GM21447 (cell line): ENCODE results near the gene PLA2G4C.

ENCODE experiments used
- ATAC-seq: cut with Tn5 transposase; IDR thresholded peaks from one replicate; pipeline ENCODE4 v1.9.1; 2021; ENCODE audit not compliant: unreplicated experiment

Gene PLA2G4C

DNA sequence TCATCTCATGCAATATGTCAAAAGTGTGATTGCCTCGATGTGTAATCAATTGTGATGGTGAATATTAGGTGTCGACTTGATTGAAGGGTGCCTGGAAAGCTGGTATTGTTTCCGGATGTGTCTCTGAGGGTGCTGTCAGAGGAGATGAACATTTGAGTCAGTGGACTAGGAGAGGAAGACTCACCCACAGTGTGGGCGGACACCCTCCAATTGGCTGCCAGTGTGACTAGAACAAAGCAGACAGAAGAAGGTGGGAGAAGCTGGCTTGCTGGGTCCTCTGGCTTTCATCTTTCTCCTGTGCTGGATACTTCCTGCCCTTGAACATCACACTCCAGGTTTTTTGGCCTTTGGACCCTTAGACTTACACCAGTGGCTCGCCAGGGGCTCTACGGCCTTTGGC lies 51.3 kb downstream of the PLA2G4C start:
- ATAC-seq = no peak

GRCh38 chr19:48053856-48054255 lies 56.8 kb downstream of the PLA2G4C start:
- no peak for ATAC-seq

DNA sequence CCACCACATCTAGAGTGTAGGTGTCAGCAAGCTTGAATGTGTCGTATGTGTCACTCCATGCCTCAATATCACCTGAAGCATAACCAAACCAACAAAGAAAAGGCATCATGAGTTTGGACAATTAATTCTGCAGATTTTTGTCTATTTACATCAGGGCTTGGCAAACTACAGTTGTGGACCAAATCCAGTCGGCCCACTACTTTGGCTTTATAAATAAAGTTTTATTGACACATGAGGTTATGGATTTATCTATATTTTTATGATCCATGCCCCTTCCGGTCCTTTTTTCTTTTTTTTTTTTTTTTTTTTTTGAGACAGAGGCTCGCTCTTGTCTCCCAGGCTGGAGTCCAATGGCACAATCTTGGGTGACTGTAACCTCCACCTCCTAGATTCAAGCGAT lies 57.5 kb downstream of the PLA2G4C start:
- no peak for ATAC-seq

- no peak for ATAC-seq
Measured at GRCh38 chr19:48051335-48052033, 59.1 kb downstream of the PLA2G4C start.

DNA sequence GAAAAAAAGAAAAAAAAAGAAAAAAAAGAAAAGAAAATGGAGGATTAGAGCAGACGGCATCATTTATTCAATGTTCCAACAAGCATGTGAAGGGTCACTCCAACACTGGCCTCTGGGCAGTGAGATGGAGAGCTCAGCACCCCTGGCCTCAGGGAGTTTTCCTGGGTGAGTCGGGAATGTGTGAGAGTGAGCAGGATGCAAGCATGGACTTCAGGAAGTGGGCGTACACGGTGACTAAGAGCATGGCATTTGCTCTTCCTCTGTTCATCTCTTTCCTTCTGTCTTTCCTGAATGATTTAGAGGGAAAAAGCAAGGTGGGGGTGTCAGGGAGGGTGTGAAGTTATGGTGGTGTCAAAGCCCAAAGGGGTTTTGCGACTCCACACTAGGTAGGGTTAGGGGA lies 66.1 kb downstream of the PLA2G4C start:
- ATAC-seq = no peak

DNA sequence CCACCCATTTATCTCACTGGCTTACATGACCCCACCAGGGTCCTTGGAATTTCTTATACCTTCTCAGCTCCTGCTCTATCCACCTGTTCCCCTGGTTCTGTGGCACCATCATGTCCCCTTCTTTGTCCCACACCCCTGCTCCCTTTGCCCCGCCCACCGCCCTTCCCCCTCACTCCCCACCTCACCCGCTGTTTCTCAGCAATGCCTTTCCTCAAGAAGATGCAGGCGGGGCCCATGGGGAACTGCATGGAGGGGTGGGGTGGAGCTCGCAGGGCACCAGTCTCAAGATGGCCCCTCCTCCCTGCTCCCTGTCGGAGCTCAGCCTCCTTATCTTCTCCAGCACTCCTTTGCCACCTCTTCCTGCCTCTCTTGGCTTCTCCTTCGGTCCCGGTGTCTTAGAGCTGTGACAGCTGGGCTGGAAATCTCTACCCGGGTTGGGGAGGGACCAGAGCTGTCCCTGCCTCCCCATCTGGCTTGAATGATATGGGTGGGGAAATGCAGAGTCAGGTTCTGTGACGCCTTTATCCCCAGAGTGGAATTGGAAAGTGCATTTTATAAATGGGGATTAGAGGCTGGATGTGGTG lies 66.8 kb downstream of the PLA2G4C start, which contains the start of gene CABP5:
Gene CABP5 (minus strand): TSS at position 405 of the 584 bp plus-strand sequence. CDS start 157 bp downstream, at position 248.
- ATAC-seq = no peak

DNA sequence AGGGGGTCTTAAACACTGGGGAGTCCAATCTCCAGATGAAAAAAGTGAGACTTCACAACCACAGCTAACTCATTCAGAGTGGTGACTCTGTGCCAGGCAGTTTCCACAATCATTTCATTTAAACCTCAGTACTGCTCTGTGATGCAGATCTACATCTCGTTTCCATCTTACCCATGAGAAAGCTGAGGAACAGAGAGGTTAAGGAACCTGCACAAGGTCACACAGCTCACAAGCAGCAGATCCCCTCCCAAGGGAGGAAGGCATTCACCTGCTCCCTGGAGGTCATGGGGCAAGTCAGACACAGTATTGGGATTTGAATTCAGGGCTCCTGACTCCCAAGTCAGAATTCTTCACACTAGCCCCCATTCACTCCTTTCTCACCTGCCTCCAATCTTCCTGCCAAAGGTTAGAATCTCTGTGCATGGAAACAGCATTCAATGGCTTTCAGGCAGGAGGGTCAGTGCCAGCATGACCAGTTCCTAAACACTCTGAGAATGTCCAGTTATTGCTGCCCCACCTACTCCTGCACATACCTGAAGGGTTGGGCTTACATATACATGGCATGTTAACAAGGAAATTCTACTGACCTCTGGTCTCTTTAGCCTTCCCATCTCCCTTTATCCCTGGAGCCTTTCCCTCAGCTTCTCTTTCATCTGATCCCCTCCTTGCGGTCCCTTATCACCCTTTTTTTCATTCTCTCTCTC lies 68.6 kb downstream of the PLA2G4C start:
- no peak for ATAC-seq

DNA sequence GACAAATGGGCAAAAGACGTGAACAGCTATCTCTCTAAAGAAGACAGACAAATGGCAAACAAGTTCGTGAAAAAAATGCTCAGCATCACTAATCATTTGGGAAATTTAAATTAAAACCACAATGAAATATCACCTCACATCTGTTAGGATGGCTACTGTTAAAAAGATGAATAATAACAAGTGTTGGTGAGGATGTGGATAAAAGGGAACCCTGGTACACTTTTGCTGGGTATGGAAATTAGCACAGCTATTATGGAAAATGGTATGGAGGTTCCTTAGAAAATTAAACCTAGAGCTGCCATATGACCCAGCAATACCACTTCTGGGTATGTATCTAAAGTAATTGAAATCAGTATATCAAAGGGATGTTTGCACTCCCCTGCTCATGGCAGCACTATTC lies 73.9 kb downstream of the PLA2G4C start:
- ATAC-seq = no peak

GRCh38 chr19:48033604-48034003 lies 77.0 kb downstream of the PLA2G4C start:
- ATAC-seq = no peak

DNA sequence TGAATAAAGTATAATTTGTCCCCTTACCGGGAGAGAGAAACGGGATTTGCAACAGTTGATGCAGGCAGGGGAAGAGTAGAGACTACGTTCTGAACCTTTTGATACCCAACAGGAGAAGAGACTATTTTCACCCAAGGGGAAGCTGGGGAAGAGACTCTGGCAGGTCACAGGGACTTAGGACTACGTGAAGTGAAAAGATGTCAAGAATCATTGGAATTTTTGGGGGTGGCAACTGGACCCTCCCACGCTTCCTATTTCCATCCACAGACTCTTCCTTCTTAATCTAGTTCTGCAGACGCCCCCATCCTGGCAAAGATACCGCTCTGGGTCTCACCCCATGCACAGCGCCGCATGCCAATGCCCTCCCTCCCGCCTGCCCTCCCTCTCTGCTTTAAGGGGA lies 80.5 kb downstream of the PLA2G4C start:
- no peak for ATAC-seq

DNA sequence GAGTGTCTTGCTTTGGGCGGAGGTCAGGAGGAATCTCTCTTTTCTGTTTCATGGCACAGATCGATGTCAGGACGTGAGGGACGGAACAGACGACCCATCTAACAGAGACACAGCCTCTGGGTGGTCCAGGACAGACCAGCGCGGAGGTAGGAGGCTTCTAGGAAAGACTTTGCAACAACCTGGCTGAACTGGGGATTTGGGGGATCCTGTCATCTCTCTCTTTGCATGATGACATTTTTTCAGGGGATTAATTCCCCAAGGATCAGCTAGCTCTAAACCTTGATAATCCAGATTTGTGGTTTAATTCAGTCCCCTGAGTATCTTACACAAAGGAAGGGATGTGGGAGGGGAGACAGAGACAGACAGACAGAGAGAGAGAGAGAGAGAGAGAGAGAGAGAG lies 81.2 kb downstream of the PLA2G4C start:
- no peak for ATAC-seq

GRCh38 chr19:48025480-48025879 lies 85.1 kb downstream of the PLA2G4C start:
- no peak for ATAC-seq

DNA sequence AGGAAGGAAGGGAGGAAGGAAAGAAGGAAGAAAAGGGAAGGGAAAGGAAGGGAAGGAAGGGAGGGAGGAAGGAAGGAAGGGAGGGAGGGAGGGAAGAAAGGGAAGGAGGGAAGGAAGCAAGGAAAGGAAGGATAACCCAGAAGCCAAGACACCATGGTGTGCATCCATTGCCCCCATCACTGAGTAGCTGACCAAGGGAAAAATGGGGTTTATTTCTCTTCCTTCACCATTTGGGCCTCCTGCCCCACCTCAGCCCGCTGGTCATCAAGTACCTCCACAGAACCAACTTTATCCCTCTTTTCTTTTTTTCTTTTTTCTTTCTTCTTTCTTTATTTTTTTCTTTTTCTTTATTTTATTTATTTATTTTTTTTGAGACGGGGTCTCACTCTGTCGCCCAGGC lies 87.1 kb downstream of the PLA2G4C start:
- no peak for ATAC-seq

DNA sequence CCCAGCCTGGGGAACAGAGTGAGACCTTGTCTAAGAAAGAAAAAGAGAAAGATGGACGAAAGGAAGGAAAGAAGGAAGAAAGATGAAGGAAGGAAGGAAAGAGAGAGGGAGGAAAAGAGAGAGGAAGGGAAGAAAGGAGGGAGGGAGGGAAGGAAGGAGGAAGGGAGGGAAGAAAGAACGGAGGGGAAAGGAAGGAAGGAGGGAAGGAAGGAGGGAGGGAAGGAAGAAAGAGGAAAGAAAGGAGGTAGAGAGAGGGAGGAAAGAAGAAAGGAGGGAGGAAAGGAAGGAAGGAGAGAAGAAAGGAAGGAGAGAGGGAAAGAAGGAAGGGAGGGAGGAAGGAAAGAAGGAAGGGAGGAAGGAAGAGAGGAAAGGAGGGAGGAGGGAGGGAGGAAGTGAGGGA lies 87.6 kb downstream of the PLA2G4C start:
- no peak for ATAC-seq

DNA sequence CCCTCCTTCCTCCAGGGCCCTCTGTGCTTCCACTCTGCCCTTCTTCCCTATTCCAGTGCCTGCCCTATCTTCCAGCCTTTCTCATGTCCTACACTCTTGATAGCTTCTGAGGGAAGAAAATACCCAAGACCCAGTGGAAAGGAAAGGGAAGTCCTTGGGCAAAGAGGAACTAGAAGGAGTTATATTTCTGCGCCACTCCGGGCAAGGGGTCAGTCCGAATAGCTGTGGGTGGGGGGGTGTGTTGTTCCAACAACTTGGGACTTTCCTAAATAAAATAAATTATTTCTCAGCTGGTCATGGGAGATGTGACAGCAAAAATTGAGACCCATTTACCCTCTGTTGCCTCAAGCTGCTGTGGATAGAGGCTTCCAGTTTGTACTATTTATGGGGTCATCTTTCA lies 89.9 kb downstream of the PLA2G4C start:
- ATAC-seq = no peak

GRCh38 chr19:48010932-48011758 lies 99.5 kb downstream of the PLA2G4C start:
- no peak for ATAC-seq

DNA sequence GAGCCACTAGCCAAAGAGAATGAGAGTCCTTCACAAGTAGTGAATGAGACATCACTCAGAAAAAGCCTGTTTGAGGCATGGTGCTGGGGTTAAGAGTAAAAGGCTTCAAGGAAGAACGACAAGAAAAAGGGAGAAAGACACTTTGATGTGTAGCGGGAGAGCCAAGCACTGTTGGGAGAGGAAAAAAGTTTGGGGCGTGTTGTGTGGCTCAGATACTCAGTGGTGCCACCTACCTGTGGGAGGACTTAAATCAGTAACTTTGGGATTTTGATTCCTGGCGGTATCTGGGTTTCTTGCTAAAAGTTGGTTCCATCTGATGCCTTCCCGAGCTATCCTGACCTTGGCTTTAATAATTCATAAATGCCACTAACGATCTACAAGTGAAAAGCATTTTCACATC lies 103.9 kb downstream of the PLA2G4C start:
- ATAC-seq = no peak

DNA sequence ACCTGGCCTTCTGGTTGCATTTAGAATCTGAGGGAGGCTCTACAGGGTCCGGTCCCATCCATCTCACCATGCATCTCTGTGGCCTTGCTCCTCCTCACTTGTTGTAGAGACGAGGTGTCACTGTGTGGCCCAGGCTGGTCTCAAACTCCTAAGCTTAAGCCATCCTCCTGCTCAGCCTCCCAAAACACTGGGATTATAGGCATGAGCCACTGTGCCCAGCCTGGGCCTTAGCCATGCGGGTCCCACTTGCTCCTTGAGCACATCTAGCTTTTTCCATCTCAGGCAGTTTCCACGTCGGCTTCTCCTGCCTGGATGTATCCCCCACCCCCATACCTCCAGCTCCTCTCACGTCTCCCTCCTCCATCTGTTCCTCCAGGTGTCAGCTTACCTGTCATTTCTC lies 106.4 kb downstream of the PLA2G4C start:
- ATAC-seq = no peak

DNA sequence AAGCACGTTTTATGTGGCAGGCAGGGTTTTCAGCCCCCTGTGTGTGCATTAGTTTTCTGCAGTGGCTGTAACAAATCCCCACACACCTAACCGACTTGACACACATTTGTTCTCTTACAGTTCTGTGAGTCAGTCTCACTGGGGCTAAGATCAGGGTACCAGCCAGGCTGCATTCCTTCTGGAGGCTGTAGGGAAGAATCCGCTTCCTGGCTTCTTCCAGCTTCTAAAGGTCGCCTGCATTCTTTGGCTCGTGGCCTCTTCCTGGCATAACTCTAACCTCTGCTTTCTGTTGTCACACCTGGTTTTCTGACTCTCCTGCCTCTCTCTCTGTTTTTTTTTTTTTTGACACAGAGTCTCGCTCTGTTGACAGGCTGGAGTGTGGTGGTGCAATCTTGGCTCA lies 109.8 kb downstream of the PLA2G4C start:
- no peak for ATAC-seq

- no peak for ATAC-seq
Measured at GRCh38 chr19:47998800-47999199, 111.8 kb downstream of the PLA2G4C start.
